CD4-positive, alpha-beta T cell treated with Interleukin-4 for 4 hours (primary cell): ENCODE results near the gene SLC7A8.
"Not testable (repeated sequence)": the region's sequence is repeated elsewhere in the genome, so short reads cannot be mapped to it uniquely, and the experiment has no call there.

ENCODE experiments used
- DNase-seq: peaks from one replicate; pipeline ENCODE4 v3.0.0-alpha.2; 2020

The SLC7A8 gene

DNA sequence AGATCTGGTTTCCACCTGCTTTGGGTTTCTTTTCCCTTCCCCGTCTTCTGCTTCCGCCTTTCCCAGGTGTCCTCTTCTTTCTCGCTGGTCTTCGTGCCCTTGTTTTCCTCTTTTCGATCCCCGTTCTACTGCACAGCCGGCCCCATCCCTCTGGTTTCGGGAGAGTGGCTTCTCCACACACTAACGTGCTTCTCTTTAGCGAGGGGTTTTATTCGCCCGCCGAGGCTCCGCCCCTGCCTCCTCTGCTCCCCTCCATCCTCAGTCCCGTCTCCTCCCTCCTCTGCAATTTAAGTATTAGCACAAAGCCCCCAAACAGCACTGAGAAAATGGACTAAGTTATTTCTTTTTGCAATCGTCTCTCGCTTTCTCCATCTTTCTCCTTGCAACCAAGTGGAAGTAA is at the start of gene SLC7A8:
TSS of gene SLC7A8 (minus strand) at position 182 of the 400 bp plus-strand sequence. CDS start 746 bp downstream, outside the sequence.
- no peak for DNase-seq

- DNase-seq: not testable (repeated sequence)
These were observed 48.9 kb upstream of the SLC7A8 start for GRCh38 chr14:23232241-23232808.

DNA sequence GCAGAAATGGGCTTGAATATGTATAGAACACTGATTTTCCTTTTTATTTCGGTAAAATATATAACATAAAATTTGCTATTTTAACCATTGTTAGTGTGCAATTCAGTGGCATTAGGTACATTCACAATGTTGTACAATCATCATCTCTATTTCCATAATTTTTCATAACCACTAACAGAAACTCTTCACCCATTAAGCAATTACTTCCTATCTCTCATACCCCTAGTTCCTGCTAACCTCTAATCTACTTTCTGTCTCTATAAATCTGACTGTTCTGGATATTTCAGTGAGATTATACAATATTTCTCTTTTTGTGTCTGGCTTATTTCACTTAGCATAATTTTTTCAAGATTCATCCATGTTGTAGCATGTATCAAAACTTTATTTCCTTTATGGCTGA is 45.4 kb upstream of the SLC7A8 start:
- DNase-seq: no peak

GRCh38 chr14:23227566-23227965 is 44.1 kb upstream of the SLC7A8 start:
- DNase-seq: no peak

DNA sequence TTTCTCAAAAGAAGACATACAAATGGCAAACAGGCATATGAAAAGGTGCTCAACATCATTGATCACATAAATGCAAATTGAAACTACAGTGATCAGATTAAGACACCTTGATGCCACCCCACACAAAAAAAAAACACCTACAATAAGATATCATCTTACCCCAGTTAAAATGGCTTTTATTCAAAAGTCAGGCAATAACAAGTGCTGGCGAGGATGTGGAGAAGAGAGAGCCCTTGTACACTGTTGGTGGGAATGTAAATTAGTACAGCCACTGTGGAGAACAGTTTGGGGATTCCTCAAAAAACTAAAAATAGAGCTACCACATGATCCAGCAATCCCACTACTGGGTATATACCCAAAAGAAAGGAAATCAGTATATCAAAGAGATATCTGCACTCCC is 41.5 kb upstream of the SLC7A8 start:
- not testable (repeated sequence) for DNase-seq

- no peak for DNase-seq
These were observed 35.6 kb upstream of the SLC7A8 start for GRCh38 chr14:23219075-23219474.

GRCh38 chr14:23217032-23218020 is 33.9 kb upstream of the SLC7A8 start:
- DNase-seq: no peak

DNA sequence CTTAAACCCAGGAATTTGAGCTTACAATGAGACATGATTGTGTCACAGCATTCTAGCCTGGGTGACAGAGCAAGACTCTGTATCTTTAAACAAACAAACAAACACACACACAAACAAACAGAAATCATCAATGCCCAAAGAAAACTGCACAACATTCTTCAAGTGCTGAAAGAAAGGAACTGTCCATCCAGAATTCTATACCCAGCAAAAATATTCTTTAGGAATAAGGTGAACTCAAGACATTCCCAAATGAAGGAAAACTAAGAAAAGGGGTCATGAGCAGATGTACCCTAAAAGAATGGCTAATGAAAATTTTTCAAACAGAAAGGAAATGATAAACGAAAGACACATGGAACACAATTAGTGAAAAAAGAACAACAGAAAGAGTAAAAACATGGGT is 32.0 kb upstream of the SLC7A8 start:
- no peak for DNase-seq

DNA sequence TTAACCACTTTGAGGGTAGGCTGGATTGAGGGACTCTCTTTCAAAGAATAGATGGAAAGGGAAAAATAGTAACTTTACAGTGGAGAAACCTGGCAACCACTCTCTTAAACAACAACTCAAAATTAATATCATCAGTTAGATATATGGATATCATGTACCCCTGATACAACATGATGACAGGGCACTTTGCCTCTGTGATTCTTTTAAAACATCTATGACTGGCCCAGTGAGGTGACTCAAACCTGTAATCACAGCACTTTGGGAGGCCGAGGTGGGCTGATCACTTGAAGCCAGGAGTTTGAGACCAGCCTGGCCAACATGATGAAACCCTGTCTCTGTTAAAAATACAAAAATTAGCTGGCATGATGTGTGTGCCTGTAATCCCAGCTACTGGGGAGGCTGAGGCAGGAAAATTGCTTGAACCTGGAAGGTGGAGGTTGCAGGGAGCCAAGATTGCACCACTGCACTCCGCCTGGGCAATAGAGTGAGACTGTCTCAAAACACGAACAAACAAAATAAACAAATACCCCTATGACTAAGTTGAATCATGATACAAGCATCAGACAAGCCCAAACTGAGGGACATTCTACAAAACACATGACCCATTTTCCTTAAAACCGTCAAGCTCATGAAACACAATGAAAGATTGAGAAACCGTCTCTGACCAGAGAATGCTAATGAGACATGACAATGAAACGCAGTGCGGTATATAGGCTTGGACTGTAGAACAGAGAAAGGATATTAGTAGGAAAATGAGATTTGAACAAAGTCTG is 26.4 kb upstream of the SLC7A8 start:
- DNase-seq: no peak

DNA sequence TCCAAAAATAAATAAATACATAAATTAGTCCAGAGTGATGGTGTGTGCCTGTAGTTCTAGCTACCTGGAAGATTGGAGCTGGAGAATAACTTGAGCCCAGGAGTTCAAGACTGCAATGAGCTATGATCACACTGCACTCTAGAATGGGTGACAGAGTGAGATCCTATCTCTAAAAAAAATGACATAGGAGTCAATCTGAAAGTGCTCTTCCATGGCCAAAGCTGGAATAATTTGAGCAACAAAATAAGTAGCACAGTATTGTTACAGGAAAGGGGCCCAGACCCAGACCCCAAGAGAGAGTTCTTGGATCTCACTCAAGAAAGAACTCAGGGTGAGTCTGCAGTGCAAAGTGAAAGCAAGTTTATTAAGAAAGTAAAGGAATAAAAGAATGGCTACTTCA is 24.9 kb upstream of the SLC7A8 start:
- no peak for DNase-seq

DNA sequence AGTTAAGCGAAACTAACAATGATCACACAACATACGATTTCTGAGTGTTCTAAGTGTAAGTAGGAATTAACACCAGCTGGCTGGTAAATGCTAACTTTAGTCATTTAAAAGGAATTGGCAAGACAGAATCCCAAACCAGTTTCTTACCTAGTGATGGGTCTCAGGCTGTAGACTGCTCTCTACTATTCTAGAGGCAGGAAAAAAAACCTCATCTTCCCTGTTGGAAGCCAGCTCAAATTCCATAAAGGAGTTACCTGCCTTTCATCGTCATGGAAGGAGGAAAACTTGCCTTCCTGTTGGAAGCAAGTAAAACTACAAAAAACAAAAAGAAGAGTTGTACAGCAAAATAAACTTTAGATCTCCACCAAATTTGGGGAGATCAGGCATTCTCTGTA is 23.7 kb upstream of the SLC7A8 start:
- DNase-seq: no peak

DNA sequence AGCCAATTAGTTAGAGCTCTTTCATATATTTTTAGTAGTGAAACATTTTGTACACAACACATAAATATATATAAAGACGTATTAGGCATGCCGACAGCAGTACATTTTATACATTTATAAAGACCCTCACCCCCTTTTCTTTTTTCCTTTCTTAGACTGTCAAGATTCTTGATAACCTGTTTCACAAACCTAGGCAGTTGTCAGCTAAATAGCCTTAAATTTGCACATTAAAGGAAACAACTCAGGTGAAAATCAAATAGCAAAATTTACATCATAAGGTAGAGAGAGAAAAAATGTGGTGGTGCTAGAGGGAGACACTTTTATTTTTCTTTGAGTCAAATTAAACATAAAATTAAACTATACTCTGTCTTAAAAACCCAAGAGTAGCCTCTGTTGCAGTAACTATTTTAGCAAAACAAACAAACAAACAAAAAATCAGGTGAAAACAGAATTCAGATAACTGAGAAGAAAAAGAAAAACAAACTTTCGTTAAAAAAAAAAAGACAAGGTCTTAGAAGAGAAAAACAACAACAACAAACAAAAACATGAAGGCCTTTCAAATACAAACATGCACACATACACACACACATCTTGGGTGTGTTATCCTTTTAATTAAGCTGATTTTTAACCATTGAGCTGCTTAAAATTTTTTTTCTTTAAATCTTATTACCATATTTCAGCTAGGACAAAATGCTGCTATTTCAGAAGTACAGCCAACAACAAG is 23.1 kb upstream of the SLC7A8 start:
- no peak for DNase-seq

GRCh38 chr14:23202001-23202400 is 18.5 kb upstream of the SLC7A8 start:
- DNase-seq: no peak

DNA sequence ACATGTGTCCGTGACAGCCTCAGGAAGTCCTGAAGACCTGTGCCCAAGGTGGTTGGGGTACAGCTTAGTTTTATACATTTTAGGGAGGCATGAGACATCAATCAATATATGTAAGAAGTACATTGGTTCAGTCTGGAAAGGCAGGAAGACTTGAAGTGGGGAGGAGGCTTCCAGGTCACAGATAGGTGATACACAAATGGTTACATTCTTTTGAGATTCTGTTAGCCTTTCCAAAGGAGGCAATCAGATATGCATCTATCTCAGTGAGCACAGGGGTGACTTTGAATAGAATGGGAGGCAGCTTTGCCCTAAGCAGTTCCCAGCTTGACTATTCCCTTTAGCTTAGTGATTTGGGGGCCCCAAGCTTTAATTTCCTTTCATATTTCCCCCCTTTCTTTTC is 15.7 kb upstream of the SLC7A8 start:
- not testable (repeated sequence) for DNase-seq

DNA sequence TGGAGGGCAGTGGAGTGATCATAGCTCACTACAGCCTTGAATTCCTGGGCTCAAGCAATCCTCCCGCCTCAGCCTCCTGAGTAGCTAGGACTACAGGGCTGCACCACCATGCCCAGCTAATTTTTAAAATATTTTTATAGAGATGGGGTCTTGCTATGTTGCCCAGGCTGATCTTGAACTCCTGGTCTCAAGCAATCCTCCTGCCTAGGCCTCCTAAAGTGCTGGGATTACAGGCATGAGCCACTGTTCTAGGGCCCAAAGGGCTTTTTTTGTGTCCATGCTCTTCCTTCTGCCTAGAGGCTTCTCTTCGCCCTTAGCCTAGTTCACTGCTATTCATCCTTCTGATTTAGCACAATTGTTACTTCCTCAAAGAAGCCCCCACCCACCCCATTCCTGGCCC is 13.0 kb upstream of the SLC7A8 start:
- DNase-seq: not testable (repeated sequence)

- DNase-seq: no peak
These were observed 12.2 kb upstream of the SLC7A8 start for GRCh38 chr14:23195552-23196101.

- no peak for DNase-seq
These were observed 10.0 kb upstream of the SLC7A8 start for GRCh38 chr14:23193432-23193831.

DNA sequence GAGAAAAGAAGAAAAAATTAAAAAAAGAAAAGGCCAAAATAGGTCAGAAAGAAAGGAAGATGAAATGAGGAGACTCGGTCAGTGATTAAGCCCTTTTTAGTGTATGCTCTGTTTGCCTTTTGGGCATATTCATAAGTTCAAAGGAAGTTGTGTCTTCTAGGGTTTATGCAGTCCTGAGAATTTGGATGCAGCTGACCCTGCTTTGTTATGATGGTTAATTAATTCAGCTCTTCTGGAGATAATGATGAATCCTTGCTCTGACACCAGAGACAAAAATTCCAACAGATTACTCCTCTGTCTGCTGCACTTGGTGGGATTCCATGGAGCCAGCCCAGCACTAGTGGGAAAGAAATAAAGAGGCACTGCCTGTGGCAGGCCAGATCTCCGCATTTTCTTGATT is 4.5 kb upstream of the SLC7A8 start:
- no peak for DNase-seq

GRCh38 chr14:23186913-23187654 is 3.6 kb upstream of the SLC7A8 start:
- DNase-seq: peak; percentile 16

DNA sequence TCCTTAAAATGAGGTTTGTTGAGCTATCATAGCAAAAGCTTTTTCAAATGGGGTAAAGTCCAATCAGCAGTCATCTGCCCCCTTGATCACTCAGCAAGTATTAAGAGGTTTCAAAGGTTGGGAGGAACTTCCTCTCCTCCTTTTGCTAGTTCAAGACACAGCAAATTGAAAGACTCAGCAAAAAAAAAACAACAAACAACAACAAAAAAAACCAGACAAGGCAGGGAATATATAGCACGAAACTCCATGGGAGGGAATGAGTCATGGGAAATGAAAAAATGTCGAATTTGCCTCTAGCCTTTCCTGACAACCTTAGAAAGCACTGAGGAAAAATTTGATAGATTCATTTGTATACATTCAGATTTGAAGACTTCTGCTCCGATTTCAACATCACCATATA is 1.6 kb upstream of the SLC7A8 start:
- DNase-seq: no peak

GRCh38 chr14:23183158-23183470 is 346 bp downstream of the SLC7A8 start:
- DNase-seq: no peak
